Measurements from ENCODE around the gene DNAJC5.

DNA sequence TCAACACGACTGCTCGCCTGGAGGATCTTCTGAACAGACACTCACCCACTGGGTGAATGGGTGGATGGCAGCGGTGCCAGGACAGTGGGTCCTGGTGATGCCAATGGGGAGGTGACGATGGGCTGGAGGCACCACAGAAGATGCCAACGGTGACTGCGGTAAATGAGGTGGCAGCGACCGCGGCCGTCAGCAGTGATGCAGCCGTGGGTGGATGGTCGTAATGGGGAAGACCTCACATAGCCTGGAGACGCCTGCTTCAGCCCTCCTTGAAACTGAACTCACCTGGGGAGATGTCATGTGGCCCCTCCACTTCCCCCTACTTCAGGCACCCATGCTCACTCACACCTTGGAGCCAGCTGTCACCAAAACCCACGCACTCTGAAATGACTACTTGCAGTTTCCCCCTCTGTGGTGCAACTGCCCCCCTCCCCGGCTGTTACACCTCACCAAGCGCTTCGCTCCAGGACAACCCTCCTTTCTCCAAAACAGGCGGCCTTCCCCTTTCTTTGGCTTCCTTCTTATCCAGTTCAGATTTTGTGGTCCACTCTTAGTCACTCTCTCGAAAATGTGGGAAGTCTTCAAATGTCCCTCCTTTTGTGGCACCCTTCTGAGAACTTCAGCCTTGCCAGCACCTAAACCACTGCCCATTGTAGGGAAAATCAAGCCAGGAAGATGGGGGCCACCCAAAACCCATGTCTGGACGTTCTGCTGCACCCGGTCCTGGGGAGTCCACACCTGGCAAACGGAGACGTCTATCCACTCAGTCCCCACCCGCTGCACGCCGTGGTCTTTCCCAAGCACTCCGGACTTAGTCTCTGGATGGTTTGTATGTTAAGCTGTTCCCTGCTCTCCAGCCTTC is 44.0 kb upstream of the DNAJC5 start:
- no peak for TF ChIP-seq GATA3 (IDR thresholded peaks at IDR 0.05; ENCODE audit: low read depth, low read length)
- TF ChIP-seq GATA2 (IDR thresholded peaks at IDR 0.05; ENCODE audit: low read depth, low read length) = no peak
